ENCODE measurements around the gene HTR3C. TPM values are rescaled to one million over a fixed set of nuclear protein-coding genes. Genes with fewer than 3 reads are reported as not detected.
A peak's percentile ranks its signal among the peaks of the same experiment; 100 is the strongest.
"Not testable (repeated sequence)": the region's sequence is repeated elsewhere in the genome, so short reads cannot be mapped to it uniquely, and the experiment has no call there.

HTR3C gene
- total RNA-seq, 1 experiment from 2014 or later: not detected

- TF ChIP-seq, protein P1, sequence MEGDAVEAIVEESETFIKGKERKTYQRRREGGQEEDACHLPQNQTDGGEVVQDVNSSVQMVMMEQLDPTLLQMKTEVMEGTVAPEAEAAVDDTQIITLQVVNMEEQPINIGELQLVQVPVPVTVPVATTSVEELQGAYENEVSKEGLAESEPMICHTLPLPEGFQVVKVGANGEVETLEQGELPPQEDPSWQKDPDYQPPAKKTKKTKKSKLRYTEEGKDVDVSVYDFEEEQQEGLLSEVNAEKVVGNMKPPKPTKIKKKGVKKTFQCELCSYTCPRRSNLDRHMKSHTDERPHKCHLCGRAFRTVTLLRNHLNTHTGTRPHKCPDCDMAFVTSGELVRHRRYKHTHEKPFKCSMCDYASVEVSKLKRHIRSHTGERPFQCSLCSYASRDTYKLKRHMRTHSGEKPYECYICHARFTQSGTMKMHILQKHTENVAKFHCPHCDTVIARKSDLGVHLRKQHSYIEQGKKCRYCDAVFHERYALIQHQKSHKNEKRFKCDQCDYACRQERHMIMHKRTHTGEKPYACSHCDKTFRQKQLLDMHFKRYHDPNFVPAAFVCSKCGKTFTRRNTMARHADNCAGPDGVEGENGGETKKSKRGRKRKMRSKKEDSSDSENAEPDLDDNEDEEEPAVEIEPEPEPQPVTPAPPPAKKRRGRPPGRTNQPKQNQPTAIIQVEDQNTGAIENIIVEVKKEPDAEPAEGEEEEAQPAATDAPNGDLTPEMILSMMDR (IDR thresholded peaks at IDR 0.05 in 2 of 3, conservative IDR thresholded peaks at IDR 0.05 in 1 of 3; ENCODE audit: borderline replicate concordance in 1 of 3, insufficient read depth in 1 of 3, low read depth in 2 of 3, low read length in 2 of 3): peak; percentile 27 to 56 (median 51); a peak in 5 of 6 replicates
Measured at GRCh38 chr3:184037816-184038215, 15.0 kb upstream of the HTR3C start (continued).

DNA sequence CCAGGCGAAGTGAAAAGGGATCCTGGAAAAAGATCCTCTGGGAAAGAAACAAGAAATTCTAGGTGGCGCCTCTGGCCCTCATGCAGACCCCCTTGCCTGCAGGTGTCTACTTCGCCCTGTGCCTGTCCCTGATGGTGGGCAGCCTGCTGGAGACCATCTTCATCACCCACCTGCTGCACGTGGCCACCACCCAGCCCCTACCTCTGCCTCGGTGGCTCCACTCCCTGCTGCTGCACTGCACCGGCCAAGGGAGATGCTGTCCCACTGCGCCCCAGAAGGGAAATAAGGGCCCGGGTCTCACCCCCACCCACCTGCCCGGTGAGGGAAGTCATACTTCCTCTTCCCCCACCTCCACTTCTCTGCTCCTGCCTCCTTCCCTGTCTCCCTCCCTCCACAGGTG, 14.5 kb upstream of the HTR3C start:
- H3K9me2 ChIP-seq (ENCODE audit: insufficient read depth); RAD21 ChIA-PET (ENCODE audit: low non-redundant PET in 1 of 2, low total read pairs in 2 of 2, uncharacterized antibody in 2 of 2, unreplicated experiment in 2 of 2); H3K36me3 ChIP-seq (ENCODE audit: control insufficient read depth in 1 of 2, insufficient read depth in 2 of 2, low read length in 2 of 2); H3K27me3 ChIP-seq (ENCODE audit: insufficient read depth, low read length); DNase-seq (ENCODE audit: low read depth, low spot score); H3K4me3 ChIP-seq (replicated peaks in 1 of 2; ENCODE audit: low read depth in 1 of 2, low read length in 2 of 2); ATAC-seq; H2AFZ ChIP-seq (ENCODE audit: low read depth, low read length, poor library complexity, severe bottlenecking); BruUV-seq (replicated peaks); CTCF ChIA-PET; H3K4me1 ChIP-seq (ENCODE audit: control insufficient read depth in 1 of 2, insufficient read depth in 2 of 2, low read length in 2 of 2); POLR2A ChIA-PET; intact Hi-C loops (cut with micrococcal nuclease); H3K9me3 ChIP-seq (ENCODE audit: control insufficient read depth in 1 of 2, insufficient read depth in 1 of 2, low read depth in 1 of 2, low read length in 2 of 2); H3K9ac ChIP-seq (ENCODE audit: low read length); H3K27ac ChIP-seq (ENCODE audit: low read depth, low read length); H4K20me1 ChIP-seq (ENCODE audit: insufficient read depth); H3K79me2 ChIP-seq (ENCODE audit: insufficient read depth, low read length); H3K4me2 ChIP-seq (ENCODE audit: low read length): not testable (repeated sequence)

DNA sequence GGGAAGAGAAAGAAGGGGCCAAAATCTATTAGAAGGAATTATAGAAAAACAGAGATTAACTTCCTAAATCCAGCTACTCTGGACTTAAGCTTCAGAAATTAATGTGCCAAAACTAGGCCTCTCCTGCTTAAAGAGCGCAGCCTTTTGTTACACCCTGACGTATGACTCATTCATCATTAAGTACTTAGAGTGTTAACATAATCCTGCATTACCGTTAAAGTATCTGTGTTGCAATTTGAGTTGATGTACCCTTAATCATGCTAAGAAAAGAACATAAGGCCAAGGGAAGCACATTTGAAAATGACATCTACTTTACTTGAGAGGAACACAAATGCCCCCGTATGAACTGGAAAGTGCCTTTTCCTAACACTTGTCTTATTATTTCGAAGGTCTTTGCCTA, 13.4 kb upstream of the HTR3C start:
- ChIA-PET RAD21 (ENCODE audit: low non-redundant PET in 1 of 2, low total read pairs in 2 of 2, uncharacterized antibody in 2 of 2, unreplicated experiment in 2 of 2) (no interaction called here), CTCF (interaction anchor here (1.0 to 1.2 kb wide), 3 partner anchors 71 to 250 kb away, joined by 3 to 4 read pairs (median 4); no protein-coding TSS in a partner anchor), POLR2A (no interaction called here)
- Histone ChIP-seq H3K27me3 (ENCODE audit: insufficient read depth, low read length) (peaks cover 6% of the 10 kb centered on the region; the same call in 1 of the 2 replicates), H3K9me2 (ENCODE audit: insufficient read depth) (no peaks in the 10 kb centered on the region), H4K20me1 (ENCODE audit: insufficient read depth) (no peaks in the 10 kb centered on the region), H3K79me2 (ENCODE audit: insufficient read depth, low read length) (no peaks in the 10 kb centered on the region), H3K4me3 (replicated peaks in 1 of 2; ENCODE audit: low read depth in 1 of 2, low read length in 2 of 2) (no peak overlapping the region), H3K36me3 (ENCODE audit: control insufficient read depth in 1 of 2, insufficient read depth in 2 of 2, low read length in 2 of 2) (no peaks in the 10 kb centered on the region), H3K4me1 (ENCODE audit: control insufficient read depth in 1 of 2, insufficient read depth in 2 of 2, low read length in 2 of 2) (no peaks in the 10 kb centered on the region), H3K4me2 (ENCODE audit: low read length) (no peak overlapping the region), H3K9ac (ENCODE audit: low read length) (no peak overlapping the region), H3K9me3 (ENCODE audit: control insufficient read depth in 1 of 2, insufficient read depth in 1 of 2, low read depth in 1 of 2, low read length in 2 of 2) (no peaks in the 10 kb centered on the region), H3K27ac (ENCODE audit: low read depth, low read length) (no peak overlapping the region), H2AFZ (ENCODE audit: low read depth, low read length, poor library complexity, severe bottlenecking) (no peak overlapping the region)
- no TSS peak for BruUV-seq (replicated peaks)
- DNase-seq (ENCODE audit: low read depth, low spot score) (no peak), ATAC-seq (no peak)
- intact Hi-C loops (cut with micrococcal nuclease): no loop called here
- TF ChIP-seq, protein P2, sequence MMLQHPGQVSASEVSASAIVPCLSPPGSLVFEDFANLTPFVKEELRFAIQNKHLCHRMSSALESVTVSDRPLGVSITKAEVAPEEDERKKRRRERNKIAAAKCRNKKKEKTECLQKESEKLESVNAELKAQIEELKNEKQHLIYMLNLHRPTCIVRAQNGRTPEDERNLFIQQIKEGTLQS (IDR thresholded peaks at IDR 0.05): no peak
- TF ChIP-seq SP1 (IDR thresholded peaks at IDR 0.05; ENCODE audit: low read depth) (no peak), POLR2A (IDR thresholded peaks at IDR 0.05; ENCODE audit: borderline replicate concordance, extremely low read depth, insufficient read depth, insufficient read length) (no peak), EZH2phosphoT487 (IDR thresholded peaks at IDR 0.05; ENCODE audit: borderline replicate concordance) (no peak), SIN3A (IDR thresholded peaks at IDR 0.05; ENCODE audit: low read depth) (no peak), SRF (IDR thresholded peaks at IDR 0.05; ENCODE audit: low read depth) (no peak), ZBTB33 (IDR thresholded peaks at IDR 0.05; ENCODE audit: extremely low read depth, insufficient replicate concordance, low read length) (no peak), YY1 (IDR thresholded peaks at IDR 0.05; ENCODE audit: extremely low read depth, insufficient replicate concordance, low read depth, low read length) (no peak), EZH2 (IDR thresholded peaks at IDR 0.05) (no peak), ZNF274 (IDR thresholded peaks at IDR 0.05; ENCODE audit: low read depth, low read length) (no peak)
- TF ChIP-seq, protein P1 (IDR thresholded peaks at IDR 0.05 in 2 of 3, conservative IDR thresholded peaks at IDR 0.05 in 1 of 3; ENCODE audit: borderline replicate concordance in 1 of 3, insufficient read depth in 1 of 3, low read depth in 2 of 3, low read length in 2 of 3): no peak
